ENCODE results near the gene NAT10.
"Not testable (repeated sequence)": the region's sequence is repeated elsewhere in the genome, so short reads cannot be mapped to it uniquely, and the experiment has no call there.

The NAT10 gene

DNA sequence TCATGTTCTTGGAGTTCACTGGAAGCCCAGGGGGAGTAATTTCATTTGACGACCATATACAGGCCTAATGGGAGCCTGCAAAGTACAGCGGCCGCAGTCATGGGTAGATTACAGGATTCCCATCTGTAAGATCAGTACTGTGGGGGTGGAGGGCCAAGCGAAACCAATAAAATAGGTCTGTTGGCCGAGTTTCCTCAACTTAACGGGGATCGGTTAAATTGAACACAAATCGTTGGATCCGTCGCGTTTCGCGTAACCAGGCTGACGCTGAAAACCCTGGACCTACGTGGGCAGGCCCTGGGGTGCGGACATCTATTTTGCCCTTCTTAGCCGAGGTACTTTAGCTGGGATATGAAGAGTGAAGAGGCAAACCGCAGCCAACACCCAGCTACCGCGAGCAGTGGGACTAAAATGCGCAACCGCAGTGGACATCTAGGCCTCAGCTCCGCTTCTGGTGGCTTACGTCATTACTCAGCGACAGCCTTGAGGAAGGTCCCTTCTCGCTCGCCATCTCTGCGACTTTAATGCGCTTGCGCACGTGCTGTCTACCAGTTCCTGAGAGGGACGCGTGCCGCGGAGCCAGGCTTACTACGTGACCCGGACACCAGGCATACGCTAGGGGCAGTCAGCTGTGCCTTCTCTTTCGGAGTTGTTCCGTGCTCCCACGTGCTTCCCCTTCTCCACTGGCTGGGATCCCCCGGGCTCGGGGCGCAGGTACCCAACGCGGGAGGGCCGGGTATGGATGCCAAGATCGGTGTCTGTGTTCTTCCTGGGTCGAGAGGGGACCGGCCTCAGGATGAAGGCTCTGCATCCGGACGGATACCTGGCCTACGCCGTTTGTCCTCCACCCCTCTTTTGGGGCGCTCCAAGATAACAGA is at the start of gene NAT10:
Gene NAT10, plus strand, starts transcription at position 551 of the 878 bp plus-strand sequence. CDS start 2,597 bp downstream, outside the sequence.
- DNase-seq = peak; percentile 97

DNA sequence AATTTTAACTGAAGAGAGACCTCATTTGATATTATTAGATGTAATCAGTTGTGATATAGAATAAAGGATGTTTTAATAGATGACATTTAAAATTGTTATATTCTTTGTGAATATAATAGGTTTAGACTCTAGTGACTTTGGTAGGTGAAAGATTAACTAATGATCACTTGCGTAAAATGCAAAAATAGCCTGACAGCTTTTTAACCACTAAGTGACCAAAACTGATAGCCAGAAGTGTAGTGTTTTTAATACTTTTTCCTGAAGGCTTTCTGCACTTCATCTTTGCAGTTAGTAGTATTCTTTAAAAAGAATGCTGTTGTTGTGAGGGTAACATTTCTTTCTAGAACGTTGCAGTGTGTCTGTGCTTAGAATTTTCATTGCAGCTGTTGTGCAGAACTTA is 48.8 kb upstream of the NAT10 start:
- DNase-seq = no peak

DNA sequence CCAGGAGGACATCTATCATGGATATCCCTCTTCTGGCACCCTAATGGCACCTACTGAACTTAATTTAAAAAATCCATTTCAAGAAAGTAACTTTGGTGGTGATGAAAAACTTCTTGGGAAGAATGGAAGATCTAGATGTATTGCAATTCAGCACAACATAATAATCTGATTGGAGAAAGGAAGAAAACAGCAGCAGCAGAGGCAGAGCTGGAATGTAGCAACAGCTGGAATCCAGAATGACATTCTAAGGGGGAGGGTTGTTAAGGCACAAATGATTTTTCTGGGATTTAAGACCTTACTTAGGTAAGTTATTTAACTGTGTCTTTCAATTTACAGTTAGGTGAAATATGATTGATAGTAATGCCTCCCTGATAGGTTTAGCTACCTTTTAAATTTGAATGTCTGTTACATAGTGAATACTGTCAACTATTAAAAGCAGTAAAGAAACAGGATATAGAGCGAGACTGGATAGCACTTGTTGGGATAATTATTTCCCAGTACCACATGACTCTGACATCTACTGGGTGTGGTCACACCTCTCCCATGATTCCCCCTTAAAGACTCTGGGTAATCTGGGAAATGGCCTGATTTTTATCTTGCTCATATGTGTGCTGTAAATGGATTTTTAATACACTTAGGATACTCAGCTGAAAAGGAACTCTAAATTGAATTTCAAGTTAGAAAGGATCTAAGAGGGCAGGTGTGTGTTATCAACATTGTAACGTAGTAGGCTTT is 42.2 kb upstream of the NAT10 start:
- DNase-seq = no peak

DNA sequence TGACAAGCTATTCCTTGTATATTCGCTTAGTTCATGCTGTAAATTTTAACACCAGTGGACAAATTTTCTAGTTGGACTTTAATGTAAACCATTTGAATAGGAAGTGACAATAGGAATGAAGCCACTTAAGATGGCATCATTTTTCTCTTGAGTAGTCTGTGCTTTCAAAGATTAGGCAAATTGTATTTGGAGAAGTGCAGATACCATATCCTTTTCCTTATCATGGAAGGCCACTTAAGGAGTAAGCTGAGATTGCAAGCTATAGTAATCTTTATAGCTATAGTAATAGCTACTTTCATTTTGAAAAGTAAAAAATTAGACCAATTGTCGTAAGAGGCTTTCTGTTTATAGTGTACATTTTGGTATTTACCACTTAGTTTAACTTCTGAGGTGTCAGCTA is 41.1 kb upstream of the NAT10 start:
- no peak for DNase-seq

DNA sequence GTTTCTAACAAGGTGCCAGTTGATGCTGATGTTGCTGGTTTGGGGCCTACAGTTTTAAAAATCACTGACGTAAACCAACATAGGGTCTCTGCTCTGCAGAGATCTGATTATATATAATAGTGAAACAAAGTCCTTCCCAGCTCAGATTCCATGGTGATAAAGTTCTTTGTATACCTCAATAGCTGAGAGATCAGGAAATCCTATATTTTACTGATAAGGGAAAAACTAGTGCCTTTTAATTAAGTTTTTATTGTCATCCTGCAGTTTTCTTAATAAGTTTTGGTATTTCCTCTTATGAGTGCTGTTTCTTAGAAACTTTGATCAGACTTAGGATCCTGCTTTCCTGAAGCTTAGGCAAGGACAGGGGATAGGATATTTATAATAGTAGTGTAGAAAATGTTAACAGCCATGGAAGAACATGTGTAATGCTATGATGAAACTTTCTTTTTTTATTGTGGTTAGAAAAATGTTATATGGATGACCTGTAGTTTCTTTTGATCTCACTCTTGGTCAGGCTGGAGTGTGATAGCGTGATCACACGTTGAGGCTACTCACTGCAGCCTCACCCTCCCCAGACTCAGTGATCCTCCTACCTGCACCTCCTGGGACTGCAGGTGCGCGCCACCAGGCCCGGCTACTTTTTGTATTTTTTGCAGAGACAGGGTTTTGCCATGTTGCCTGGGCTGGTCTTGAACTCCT is 39.8 kb upstream of the NAT10 start:
- DNase-seq = no peak

DNA sequence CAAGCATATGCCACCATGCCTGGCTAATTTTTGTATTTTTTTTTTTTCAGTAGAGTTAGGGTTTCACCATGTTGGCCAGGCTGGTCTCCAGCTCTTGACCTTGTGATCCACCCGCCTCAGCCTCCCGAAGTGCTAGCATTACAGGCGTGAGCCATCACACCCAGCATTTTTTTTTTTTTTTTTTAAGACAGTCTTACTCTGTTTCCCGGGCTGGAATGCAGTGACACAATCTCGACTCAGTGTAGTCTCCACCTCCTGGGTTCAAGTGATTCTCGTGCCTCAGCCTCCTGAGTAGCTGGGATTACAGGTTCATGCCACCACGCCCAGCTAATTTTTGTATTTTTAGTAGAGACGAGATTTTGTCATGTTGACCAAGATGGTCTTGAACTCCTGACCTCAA is 38.7 kb upstream of the NAT10 start:
- DNase-seq = not testable (repeated sequence)

DNA sequence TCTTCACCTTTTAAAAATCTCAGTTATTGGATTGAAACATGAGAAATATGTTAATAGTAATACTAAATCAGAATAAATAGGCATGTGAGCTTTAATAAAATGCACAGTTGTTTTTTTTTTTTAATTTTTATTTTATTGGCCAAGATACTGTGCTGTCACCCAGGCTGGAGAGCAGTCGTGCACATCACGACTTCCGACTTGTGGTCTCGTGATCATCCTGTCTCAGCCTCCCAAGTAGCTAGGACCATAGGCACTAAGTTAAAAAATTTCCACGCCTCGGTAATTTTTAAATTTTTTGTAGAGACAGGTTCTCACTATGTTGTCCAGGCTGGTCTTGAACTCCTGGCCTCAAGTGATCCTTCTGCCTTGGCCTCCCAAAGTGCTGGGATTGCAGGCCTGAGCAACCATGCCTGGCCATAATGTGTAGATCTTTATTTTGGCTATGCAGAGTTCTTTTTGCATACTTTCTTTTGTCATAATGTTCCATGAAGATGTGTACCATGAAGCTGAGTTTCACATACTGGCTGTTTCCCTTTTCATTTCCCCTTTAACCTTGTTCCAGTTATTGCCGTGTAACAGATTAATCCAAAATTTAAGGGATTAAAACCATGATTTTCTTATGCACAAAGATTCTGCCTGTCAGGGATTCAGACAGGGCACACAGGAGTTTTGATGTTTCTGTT is 37.9 kb upstream of the NAT10 start:
- no peak for DNase-seq

DNA sequence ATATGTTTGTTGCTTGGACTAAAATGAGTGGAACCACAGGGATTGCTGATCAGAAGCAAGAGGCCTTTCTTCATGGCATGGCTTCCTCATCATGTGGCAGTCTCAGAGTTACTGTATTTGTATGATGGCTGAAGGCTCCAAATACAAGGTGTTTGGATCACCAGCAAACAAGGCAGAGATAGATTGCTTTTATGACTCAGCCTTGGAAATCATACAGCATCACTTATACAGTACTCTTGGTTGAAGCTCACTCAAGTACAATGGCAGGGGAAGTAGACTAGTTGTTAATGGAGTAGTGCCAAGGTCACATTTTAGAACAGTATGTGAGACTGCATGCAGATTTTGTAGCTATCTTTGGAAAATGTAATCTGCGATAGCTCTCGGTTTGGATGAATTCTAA is 37.3 kb upstream of the NAT10 start:
- DNase-seq = no peak

DNA sequence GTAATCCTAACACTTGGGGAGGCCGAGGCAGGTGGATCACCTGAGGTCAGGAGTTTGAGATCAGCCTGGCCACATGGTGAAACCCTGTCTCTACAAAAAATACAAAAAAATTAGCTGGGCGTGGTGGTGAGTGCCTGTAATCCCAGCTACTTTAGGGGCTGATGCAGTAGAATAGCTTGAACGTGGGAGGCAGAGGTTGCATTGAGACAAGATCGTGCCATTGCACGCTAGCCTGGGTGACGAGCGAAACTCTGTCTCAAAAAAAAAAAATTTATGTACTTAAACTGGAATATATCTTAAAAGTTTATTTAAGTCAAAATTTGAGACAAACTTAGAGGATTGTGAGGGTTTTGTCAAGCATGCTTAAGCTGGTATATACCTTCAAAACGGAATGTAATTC is 34.1 kb upstream of the NAT10 start:
- DNase-seq = not testable (repeated sequence)

DNA sequence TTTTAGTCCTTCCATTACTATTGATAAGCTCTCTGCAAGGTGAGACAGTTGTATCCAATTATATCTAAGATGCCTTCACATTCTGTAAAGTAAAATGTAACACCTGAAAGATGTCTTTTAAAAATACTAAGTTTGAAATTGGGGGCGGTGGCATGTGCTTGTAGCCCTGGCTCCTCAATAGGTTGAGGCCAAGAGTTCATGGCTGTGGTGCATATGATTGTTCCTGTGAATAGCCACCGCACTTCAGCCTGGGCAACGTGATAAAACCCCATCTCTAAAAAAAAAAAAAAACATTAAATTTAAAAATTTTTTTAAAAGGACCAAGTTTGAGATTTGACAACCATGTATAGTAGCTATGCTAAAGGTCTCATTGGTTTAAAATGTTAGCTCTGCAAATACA is 33.4 kb upstream of the NAT10 start:
- DNase-seq = no peak

DNA sequence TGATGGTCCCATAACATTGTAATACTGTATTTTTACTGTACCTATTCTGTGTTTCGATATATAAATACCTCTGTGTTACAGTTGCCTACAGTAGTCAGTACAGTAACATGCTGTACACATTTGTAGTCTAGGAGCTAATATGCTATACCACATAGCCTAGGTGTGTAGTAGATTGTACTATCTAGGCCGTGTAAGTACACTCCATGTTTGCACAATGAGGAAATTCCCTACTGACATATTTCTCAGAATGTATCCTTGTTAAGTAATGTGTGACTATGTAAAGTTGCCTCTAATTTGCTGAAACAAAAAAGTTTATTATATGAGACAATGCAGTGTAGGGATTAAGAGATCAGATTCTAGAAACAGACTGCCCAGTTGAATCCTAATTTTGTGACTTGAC is 32.6 kb upstream of the NAT10 start:
- DNase-seq = no peak

DNA sequence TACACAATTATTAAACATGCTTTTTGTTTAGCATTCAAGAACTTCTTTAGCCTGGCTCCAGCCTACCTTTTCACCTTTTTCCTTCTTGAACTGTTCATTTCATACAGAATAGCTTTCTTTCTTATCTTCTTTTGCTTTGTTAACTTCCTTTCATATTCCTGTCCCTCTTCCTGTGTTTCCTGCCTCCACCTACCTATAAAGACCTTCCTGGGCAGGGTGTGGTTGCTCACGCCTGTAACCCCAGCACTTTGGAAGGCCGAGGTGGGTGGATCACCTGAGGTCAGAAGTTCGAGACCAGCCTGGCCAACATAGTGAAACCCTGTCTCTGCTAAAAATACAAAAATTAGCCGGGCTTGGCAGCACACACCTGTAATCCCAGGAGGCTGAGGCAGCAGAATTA is 31.0 kb upstream of the NAT10 start:
- DNase-seq = no peak

DNA sequence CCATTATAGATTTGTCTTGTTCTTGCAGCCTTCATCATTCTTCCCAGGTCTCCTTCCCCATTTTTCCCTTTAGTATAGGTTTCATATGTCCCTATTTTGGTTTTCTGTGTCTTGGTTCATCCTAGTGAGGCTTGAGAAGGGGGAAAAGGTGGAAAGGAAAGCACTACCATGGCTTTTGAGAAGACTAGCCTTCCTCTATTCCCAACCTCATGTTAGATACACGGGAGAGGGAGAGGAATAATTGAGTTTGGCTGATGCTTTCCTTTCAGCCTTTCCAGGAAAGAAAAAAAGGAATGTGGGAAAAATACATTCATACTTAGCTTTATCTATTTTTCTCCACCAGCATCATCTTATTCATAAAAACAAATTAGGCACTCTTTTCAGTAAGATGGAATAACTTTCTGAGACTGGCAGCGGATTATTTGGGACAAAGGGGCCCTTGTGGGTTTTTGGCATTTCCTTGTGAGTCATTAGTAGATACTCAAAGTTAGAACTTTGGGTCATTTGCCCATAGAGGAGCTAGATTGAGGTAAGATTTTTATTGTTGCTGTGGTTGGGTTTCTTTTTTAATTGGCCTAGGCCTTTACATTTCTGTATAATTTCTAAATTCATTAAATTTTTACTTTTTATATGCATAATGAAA is 30.1 kb upstream of the NAT10 start:
- DNase-seq = no peak

DNA sequence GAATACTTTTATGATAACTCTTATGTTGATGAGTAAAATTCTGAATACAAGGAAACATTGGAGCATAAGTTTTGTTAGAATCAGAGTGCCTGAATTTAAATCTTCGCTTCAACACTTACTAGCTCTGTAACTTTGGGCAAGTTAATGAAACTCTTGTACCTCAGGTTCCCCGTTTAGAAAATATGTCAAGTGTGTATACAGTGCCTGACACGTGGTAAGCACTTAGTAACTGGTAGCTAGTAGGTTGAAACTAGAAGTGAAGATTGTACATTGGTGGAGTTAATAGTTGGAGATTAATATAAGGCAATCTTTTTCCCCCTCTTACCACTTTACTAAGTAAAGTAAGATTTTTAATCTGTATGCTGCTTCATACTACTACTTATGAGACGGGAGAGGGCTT is 24.8 kb upstream of the NAT10 start:
- DNase-seq = no peak

DNA sequence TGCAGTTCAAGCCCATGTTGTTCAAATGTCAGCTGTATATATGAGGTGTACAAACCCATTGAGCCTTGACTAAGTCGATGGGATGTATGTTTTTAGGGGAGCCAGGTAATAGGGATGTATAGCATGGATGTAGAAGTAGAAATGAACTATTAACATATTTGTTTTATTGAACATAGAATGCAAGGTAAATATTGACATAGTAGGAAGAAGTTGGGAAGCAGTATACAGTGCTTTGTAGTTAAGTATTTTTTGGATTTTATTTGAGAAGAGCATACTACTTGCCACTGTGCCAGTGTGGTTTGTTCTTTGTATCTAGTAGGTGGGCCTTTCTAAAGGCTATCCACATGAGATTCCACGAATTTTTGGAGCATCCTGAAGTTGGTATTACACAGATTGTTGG is 20.8 kb upstream of the NAT10 start:
- DNase-seq = no peak

DNA sequence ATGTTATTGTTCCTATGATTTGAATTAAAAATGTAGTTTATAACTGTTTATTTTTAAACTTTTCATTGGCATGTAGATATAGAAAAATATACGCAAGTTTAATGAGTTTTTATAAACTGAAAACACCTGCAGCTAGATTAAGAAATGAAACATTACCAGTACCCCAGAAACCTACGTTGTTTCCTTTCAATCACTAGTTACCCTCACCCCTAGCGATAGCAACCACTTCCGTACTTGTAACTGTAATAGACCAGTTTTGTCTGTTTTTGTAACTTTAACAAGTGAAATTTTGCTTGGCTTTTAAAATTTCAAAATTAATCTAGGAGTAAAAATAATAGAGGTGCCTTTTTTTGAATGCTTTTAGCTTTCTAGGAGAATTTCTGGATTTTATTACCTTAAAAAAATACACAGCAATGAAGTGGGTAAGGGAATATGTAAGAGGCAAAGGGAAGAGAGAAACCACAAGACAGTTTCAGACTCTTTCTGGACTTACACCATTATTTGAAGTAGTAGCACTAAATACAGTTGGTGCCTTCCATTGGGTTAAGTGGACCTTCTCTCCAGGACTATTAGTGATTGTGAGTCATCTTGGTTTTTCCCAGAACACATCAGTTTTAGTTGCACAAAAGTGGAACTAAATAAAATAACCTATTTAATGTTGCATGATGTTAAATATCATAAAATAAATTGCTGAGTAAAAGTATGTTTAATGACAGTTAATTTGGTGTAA is 18.7 kb upstream of the NAT10 start:
- no peak for DNase-seq

DNA sequence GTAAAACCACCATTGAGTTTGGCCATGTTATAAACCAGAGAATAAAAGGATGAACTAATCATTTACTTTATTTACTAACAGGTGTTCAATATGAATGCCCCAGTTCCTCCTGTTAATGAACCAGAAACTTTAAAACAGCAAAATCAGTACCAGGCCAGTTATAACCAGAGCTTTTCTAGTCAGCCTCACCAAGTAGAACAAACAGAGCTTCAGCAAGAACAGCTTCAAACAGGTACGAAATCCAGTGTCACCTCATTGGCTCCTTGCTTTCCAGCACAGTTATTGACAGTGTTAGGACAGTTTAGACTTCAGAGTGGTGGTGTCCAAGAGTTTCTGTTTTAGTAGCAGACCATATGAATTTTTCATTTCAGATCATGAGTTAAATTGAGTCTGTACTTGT is 13.6 kb upstream of the NAT10 start:
- no peak for DNase-seq

DNA sequence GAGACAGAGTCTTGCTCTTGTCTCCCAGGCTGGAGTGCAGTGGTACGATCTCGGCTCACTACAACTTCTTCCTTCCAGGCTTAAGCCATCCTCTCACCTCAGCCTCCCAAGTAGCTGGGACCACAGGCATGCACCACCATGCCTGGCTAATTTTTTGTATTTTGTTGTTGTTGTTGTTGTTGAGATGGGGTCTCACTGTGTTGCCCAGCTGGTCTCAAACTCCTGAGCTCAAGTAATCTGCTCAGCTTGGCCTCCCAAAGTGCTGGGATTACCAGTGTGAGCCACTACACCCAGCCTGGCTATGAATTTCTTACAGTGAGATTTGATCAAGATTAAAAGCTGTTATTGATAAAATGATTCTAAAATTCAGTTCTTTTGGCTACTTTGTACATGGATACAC is 10.5 kb upstream of the NAT10 start:
- DNase-seq = not testable (repeated sequence)

DNA sequence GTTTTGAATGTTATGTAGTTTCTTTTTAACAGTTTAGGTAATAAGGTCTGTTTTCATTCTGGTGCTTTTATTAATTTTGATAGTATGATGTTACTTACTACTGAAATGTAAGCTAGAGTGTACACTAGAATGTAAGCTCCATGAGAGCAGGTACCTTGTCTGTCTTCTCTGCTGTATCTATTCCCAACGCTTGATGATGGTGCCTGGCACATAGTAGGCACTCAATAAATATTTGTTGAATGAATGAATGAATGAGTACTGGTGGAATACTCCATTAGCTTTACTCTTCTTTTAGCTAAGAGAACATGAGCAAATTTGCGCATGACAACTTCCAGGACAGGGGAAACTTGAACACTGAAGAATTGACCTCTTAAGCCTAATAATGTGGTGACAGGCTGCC is 6.6 kb upstream of the NAT10 start:
- no peak for DNase-seq

DNA sequence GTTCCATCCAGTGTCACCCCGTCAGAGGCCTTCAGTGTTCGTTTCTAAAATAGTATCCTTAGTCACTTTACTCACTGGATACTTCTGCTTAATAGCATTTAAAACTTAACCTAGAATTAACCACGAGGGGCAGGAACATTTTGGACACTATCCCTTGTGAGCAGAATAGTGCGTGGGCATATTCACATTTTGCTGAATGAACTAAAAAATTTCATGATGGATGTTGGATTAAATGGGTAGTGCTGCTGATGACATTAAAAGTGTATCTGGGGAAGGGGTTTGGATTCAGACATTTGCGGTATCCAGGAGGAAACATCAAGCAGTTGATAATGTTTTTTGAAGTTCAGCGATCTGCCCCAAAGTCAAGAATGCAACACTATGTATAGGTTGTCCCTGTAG is 750 bp upstream of the NAT10 start:
- DNase-seq = no peak

DNA sequence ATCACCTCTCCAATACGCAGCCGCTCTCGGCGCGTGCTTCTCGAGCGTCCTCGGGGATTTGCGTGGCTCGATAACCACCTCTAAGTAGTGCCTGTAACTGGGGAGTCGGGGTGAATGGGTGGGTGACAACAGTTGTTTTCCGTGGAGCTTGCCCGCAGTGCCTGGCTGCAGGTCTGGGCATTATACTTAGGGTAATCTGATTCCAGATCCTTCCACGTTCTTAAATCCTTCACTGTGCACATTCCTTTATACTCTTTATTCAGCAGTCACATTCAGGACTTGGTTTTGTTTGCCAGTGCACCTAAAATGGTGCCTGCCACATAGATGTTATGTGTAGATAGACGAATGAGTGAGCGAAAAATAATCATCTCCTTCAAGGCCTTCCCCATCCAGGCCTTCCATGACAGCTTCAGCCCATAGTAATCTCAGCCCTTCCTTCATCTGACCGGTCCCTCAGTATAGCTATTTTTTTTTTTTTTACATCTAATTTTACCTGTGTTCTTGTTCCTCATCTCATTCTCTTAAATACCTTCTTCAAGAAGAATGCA is 602 bp downstream of the NAT10 start:
- DNase-seq = no peak

All from activated CD8-positive, alpha-beta memory T cell treated with anti-CD3 and anti-CD28 coated beads for 24 hours (primary cell).